ENCODE data around the gene APOE.
"Not testable (repeated sequence)": the region's sequence is repeated elsewhere in the genome, so short reads cannot be mapped to it uniquely, and the experiment has no call there.

DNA sequence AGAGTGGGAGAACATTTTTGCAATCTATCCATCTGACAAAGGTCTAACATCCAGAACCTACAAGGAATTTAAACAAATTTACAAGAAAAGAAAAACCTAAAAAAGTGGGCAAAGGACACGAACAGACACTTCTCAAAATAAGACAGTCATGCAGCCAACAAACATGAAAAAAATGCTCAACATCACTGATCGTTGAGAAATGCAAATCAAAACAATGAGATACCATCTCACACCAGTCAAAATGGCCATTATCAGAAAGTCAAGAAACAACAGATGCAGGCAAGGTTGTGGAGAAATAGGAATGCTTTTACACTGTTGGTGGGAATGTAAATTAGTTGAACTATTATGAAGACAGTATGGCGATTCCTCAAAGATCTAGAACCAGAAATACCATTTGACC, 44.0 kb upstream of the APOE start:
- TF ChIP-seq, protein P1, sequence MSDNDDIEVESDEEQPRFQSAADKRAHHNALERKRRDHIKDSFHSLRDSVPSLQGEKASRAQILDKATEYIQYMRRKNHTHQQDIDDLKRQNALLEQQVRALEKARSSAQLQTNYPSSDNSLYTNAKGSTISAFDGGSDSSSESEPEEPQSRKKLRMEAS (IDR thresholded peaks at IDR 0.05), result not testable (repeated sequence)
- TF ChIP-seq, protein P2, sequence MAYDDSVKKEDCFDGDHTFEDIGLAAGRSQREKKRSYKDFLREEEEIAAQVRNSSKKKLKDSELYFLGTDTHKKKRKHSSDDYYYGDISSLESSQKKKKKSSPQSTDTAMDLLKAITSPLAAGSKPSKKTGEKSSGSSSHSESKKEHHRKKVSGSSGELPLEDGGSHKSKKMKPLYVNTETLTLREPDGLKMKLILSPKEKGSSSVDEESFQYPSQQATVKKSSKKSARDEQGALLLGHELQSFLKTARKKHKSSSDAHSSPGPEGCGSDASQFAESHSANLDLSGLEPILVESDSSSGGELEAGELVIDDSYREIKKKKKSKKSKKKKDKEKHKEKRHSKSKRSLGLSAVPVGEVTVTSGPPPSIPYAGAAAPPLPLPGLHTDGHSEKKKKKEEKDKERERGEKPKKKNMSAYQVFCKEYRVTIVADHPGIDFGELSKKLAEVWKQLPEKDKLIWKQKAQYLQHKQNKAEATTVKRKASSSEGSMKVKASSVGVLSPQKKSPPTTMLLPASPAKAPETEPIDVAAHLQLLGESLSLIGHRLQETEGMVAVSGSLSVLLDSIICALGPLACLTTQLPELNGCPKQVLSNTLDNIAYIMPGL (CRISPR knock-in tag; IDR thresholded peaks at IDR 0.05; ENCODE audit: borderline replicate concordance), result not testable (repeated sequence)
- TF ChIP-seq, protein P3, sequence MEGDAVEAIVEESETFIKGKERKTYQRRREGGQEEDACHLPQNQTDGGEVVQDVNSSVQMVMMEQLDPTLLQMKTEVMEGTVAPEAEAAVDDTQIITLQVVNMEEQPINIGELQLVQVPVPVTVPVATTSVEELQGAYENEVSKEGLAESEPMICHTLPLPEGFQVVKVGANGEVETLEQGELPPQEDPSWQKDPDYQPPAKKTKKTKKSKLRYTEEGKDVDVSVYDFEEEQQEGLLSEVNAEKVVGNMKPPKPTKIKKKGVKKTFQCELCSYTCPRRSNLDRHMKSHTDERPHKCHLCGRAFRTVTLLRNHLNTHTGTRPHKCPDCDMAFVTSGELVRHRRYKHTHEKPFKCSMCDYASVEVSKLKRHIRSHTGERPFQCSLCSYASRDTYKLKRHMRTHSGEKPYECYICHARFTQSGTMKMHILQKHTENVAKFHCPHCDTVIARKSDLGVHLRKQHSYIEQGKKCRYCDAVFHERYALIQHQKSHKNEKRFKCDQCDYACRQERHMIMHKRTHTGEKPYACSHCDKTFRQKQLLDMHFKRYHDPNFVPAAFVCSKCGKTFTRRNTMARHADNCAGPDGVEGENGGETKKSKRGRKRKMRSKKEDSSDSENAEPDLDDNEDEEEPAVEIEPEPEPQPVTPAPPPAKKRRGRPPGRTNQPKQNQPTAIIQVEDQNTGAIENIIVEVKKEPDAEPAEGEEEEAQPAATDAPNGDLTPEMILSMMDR (IDR thresholded peaks at IDR 0.05), result not testable (repeated sequence)
- not testable (repeated sequence) for TF ChIP-seq NPAS2 (CRISPR knock-in tag; IDR thresholded peaks at IDR 0.05; ENCODE audit: borderline replicate concordance); POLR2A (IDR thresholded peaks at IDR 0.05; ENCODE audit: low read length); CEBPB (IDR thresholded peaks at IDR 0.05); ZFP36 (IDR thresholded peaks at IDR 0.05; ENCODE audit: borderline replicate concordance, partially characterized antibody); ZNF302 (CRISPR knock-in tag; IDR thresholded peaks at IDR 0.05); RAD21 (conservative IDR thresholded peaks at IDR 0.05 in 1 of 2, IDR thresholded peaks at IDR 0.05 in 1 of 2); SMC3 (IDR thresholded peaks at IDR 0.05)
- TF ChIP-seq, protein P4, sequence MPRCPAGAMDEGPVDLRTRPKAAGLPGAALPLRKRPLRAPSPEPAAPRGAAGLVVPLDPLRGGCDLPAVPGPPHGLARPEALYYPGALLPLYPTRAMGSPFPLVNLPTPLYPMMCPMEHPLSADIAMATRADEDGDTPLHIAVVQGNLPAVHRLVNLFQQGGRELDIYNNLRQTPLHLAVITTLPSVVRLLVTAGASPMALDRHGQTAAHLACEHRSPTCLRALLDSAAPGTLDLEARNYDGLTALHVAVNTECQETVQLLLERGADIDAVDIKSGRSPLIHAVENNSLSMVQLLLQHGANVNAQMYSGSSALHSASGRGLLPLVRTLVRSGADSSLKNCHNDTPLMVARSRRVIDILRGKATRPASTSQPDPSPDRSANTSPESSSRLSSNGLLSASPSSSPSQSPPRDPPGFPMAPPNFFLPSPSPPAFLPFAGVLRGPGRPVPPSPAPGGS (IDR thresholded peaks at IDR 0.05), result not testable (repeated sequence)
- TF ChIP-seq, protein P5, sequence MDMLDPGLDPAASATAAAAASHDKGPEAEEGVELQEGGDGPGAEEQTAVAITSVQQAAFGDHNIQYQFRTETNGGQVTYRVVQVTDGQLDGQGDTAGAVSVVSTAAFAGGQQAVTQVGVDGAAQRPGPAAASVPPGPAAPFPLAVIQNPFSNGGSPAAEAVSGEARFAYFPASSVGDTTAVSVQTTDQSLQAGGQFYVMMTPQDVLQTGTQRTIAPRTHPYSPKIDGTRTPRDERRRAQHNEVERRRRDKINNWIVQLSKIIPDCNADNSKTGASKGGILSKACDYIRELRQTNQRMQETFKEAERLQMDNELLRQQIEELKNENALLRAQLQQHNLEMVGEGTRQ (IDR thresholded peaks at IDR 0.05), result not testable (repeated sequence)
